ENCODE data around the gene PPP1R1A.

Gene PPP1R1A

DNA sequence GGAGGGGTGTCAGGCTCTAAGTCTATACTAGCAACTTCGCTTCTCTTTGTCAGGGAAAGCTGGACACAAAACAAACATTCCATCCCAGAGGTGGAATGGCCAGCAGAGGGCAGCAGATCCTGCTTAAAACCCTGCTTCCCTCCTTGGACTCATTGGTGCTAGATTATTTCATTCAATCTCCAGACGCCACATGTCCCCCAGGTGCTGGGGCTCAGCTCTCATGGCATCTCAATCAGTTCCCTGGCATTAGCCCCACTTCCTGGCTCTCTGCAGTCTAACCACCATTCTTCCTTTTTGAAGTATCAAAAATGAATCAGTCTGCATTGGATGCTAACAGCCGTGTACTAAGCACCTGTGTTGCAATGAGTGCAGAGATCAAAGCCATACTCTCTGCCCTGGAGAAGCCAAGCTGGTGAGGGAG, 8.1 kb upstream of the PPP1R1A start:
- Histone ChIP-seq H2BK12ac (ENCODE audit: low read length) (no peak overlapping the region), H4K91ac (ENCODE audit: low read depth, low read length, poor library complexity) (no peak overlapping the region), H3K27ac (replicated peaks; ENCODE audit: low read length) (no peak overlapping the region), H3K4me1 (ENCODE audit: control insufficient read depth in 2 of 2, insufficient read depth in 1 of 2, low read depth in 1 of 2, low read length in 2 of 2) (peaks cover 0 to 2% of the 10 kb centered on the region in 2 donors), H3K79me1 (ENCODE audit: low read depth, low read length) (no peaks in the 10 kb centered on the region), H3K14ac (ENCODE audit: low read length) (no peak overlapping the region), H3K4ac (ENCODE audit: low read length) (no peak overlapping the region), H2AFZ (ENCODE audit: low read length) (no peak overlapping the region), H4K8ac (ENCODE audit: low read depth, low read length) (no peak overlapping the region), H2AK5ac (ENCODE audit: low read depth, low read length) (no peak overlapping the region), H2BK120ac (ENCODE audit: low read depth, low read length) (no peak overlapping the region), H3K9ac (ENCODE audit: low read depth, low read length, poor library complexity) (no peak overlapping the region), H2BK5ac (ENCODE audit: low read length) (no peak overlapping the region), H3K18ac (ENCODE audit: low read length) (no peak overlapping the region), H3K36me3 (replicated peaks in 1 of 2; ENCODE audit: control insufficient read depth in 2 of 2, insufficient read depth in 2 of 2, low read length in 2 of 2) (no peaks in the 10 kb centered on the region), H3K27me3 (ENCODE audit: control insufficient read depth in 3 of 3, insufficient read depth in 3 of 3, low read depth in 1 of 3, low read length in 3 of 3) (peaks cover 0 to 8% (median 0%) of the 10 kb centered on the region in 3 experiments), H3K4me2 (ENCODE audit: insufficient read depth, low read length, poor library complexity, severe bottlenecking) (no peak overlapping the region), H3K4me3 (ENCODE audit: low read length in 2 of 2) (no peak overlapping the region), H3K23ac (ENCODE audit: low read depth, low read length, poor library complexity) (no peak overlapping the region), H2BK15ac (ENCODE audit: low read length) (no peak overlapping the region), H3K9me3 (replicated peaks in 1 of 2; ENCODE audit: control insufficient read depth in 2 of 2, insufficient read depth in 1 of 2, low read depth in 1 of 2, low read length in 2 of 2) (no peaks in the 10 kb centered on the region)
- peak; percentile 79 for DNase-seq (ENCODE audit: low spot score)
- WGBS, 2 donors (ENCODE audit: extremely low coverage in 2 of 2, insufficient read length in 2 of 2, insufficient replicate concordance in 1 of 2), result no CpG with 5 or more reads among the region's 3 CpGs

DNA sequence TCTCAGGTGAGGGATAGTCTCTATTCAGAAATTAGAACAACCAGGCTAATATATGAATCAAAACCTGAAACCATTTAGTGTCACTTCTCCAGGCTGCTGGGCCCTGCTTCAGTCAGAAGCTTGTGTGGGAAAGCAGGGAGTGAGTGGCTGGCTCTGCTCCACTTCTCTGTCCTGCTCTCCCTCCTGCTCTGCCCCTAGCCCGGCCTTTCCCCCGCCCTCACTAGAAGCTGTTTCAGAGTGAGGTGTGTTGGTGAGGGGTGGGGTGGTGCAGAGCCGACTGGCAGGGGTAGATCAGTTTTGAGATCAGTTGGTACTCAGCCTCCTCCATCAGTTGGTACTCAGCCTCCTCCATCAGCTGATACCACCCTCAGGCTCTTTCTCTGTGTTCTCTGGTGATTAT, 7.0 kb upstream of the PPP1R1A start:
- Histone ChIP-seq H3K14ac (ENCODE audit: low read length) (no peak overlapping the region), H3K36me3 (replicated peaks in 1 of 2; ENCODE audit: control insufficient read depth in 2 of 2, insufficient read depth in 2 of 2, low read length in 2 of 2) (no peaks in the 10 kb centered on the region), H2AK5ac (ENCODE audit: low read depth, low read length) (no peak overlapping the region), H4K8ac (ENCODE audit: low read depth, low read length) (no peak overlapping the region), H2BK15ac (ENCODE audit: low read length) (no peak overlapping the region), H2AFZ (ENCODE audit: low read length) (no peak overlapping the region), H2BK120ac (ENCODE audit: low read depth, low read length) (no peak overlapping the region), H3K4me3 (ENCODE audit: low read length in 2 of 2) (no peak overlapping the region), H3K9ac (ENCODE audit: low read depth, low read length, poor library complexity) (no peak overlapping the region), H2BK12ac (ENCODE audit: low read length) (no peak overlapping the region), H3K9me3 (replicated peaks in 1 of 2; ENCODE audit: control insufficient read depth in 2 of 2, insufficient read depth in 1 of 2, low read depth in 1 of 2, low read length in 2 of 2) (no peaks in the 10 kb centered on the region), H2BK5ac (ENCODE audit: low read length) (no peak overlapping the region), H3K79me1 (ENCODE audit: low read depth, low read length) (no peaks in the 10 kb centered on the region), H3K27ac (replicated peaks; ENCODE audit: low read length) (no peak overlapping the region), H3K4me1 (ENCODE audit: control insufficient read depth in 2 of 2, insufficient read depth in 1 of 2, low read depth in 1 of 2, low read length in 2 of 2) (peaks cover 0 to 2% of the 10 kb centered on the region in 2 donors), H3K4ac (ENCODE audit: low read length) (no peak overlapping the region), H3K18ac (ENCODE audit: low read length) (no peak overlapping the region), H4K91ac (ENCODE audit: low read depth, low read length, poor library complexity) (no peak overlapping the region), H3K4me2 (ENCODE audit: insufficient read depth, low read length, poor library complexity, severe bottlenecking) (no peak overlapping the region), H3K23ac (ENCODE audit: low read depth, low read length, poor library complexity) (no peak overlapping the region), H3K27me3 (ENCODE audit: control insufficient read depth in 3 of 3, insufficient read depth in 3 of 3, low read depth in 1 of 3, low read length in 3 of 3) (peaks cover 0 to 18% (median 0%) of the 10 kb centered on the region in 3 experiments)
- no peak for DNase-seq (ENCODE audit: low spot score)
- WGBS, 2 donors (ENCODE audit: extremely low coverage in 2 of 2, insufficient read length in 2 of 2, insufficient replicate concordance in 1 of 2), result no CpG with 5 or more reads among the region's 3 CpGs

DNA sequence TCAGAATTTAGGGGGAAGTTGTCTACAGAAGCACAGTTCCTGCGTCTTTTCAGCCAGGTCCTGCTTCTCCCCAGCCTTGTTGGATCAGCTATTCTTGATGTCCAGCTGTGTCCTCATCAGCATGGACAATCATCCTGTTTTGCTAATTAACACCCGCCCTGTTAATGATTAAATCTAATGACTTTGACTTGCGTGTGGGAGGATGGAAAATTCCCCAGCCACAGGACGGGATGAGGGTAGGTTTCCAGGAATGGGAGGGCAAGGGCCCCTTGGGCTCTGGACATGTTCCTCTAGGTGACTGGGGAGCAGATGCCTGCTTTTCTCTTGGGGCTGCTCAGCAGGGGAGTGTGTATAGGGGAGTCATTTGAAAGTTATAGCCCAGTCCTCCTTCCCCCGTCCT, 5.3 kb upstream of the PPP1R1A start:
- Histone ChIP-seq H2BK120ac (ENCODE audit: low read depth, low read length) (no peak overlapping the region), H3K4me1 (ENCODE audit: control insufficient read depth in 2 of 2, insufficient read depth in 1 of 2, low read depth in 1 of 2, low read length in 2 of 2) (peaks cover 0 to 4% of the 10 kb centered on the region in 2 donors), H3K4ac (ENCODE audit: low read length) (no peak overlapping the region), H3K79me1 (ENCODE audit: low read depth, low read length) (no peaks in the 10 kb centered on the region), H3K4me3 (ENCODE audit: low read length in 2 of 2) (no peak overlapping the region), H3K14ac (ENCODE audit: low read length) (no peak overlapping the region), H2BK12ac (ENCODE audit: low read length) (no peak overlapping the region), H2AFZ (ENCODE audit: low read length) (no peak overlapping the region), H2BK5ac (ENCODE audit: low read length) (no peak overlapping the region), H3K36me3 (replicated peaks in 1 of 2; ENCODE audit: control insufficient read depth in 2 of 2, insufficient read depth in 2 of 2, low read length in 2 of 2) (no peaks in the 10 kb centered on the region), H4K91ac (ENCODE audit: low read depth, low read length, poor library complexity) (no peak overlapping the region), H3K9me3 (replicated peaks in 1 of 2; ENCODE audit: control insufficient read depth in 2 of 2, insufficient read depth in 1 of 2, low read depth in 1 of 2, low read length in 2 of 2) (no peaks in the 10 kb centered on the region), H3K27me3 (ENCODE audit: control insufficient read depth in 3 of 3, insufficient read depth in 3 of 3, low read depth in 1 of 3, low read length in 3 of 3) (peaks cover 0 to 36% (median 8%) of the 10 kb centered on the region in 3 experiments), H2BK15ac (ENCODE audit: low read length) (no peak overlapping the region), H3K4me2 (ENCODE audit: insufficient read depth, low read length, poor library complexity, severe bottlenecking) (no peak overlapping the region), H3K18ac (ENCODE audit: low read length) (no peak overlapping the region), H4K8ac (ENCODE audit: low read depth, low read length) (no peak overlapping the region), H3K9ac (ENCODE audit: low read depth, low read length, poor library complexity) (no peak overlapping the region), H2AK5ac (ENCODE audit: low read depth, low read length) (no peak overlapping the region), H3K23ac (ENCODE audit: low read depth, low read length, poor library complexity) (no peak overlapping the region), H3K27ac (replicated peaks; ENCODE audit: low read length) (no peak overlapping the region)
- WGBS, 2 donors (ENCODE audit: extremely low coverage in 2 of 2, insufficient read length in 2 of 2, insufficient replicate concordance in 1 of 2), result no CpG with 5 or more reads among the region's 5 CpGs
- no peak for DNase-seq (ENCODE audit: low spot score)

DNA sequence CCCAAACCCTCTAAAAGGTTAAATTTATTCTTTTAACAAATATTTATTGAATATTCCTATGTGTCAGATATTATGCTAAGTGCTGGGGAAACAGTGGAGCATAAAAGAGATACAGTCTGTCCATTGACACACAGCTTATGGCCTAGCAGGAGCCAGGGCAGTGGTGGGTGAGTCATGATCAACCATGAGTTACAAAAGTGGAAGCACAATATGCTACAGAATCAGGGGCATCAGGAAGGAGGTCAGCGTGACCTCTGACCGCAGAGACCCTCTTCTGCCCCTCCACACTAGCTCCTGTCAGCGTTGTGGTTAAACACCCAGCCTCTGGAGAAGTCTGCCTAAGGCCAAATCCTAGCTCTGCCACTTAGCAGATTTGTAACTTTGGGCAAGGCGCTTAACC, 4.7 kb upstream of the PPP1R1A start:
- H4K91ac ChIP-seq (ENCODE audit: low read depth, low read length, poor library complexity), result no peak overlapping the region
- peaks cover 0 to 4% of the 10 kb centered on the region in 2 donors for H3K4me1 ChIP-seq (ENCODE audit: control insufficient read depth in 2 of 2, insufficient read depth in 1 of 2, low read depth in 1 of 2, low read length in 2 of 2)
- H4K8ac ChIP-seq (ENCODE audit: low read depth, low read length), result no peak overlapping the region
- no peak overlapping the region for H2BK15ac ChIP-seq (ENCODE audit: low read length)
- H2AFZ ChIP-seq (ENCODE audit: low read length), result no peak overlapping the region
- no peak overlapping the region for H2BK120ac ChIP-seq (ENCODE audit: low read depth, low read length)
- WGBS, 2 donors (ENCODE audit: extremely low coverage in 2 of 2, insufficient read length in 2 of 2, insufficient replicate concordance in 1 of 2), result no CpG with 5 or more reads among the region's 4 CpGs
- no peak overlapping the region for H2AK5ac ChIP-seq (ENCODE audit: low read depth, low read length)
- no peak overlapping the region for H3K9ac ChIP-seq (ENCODE audit: low read depth, low read length, poor library complexity)
- H3K18ac ChIP-seq (ENCODE audit: low read length), result no peak overlapping the region
- H3K27ac ChIP-seq (replicated peaks; ENCODE audit: low read length), result no peak overlapping the region
- no peak overlapping the region for H3K4me3 ChIP-seq (ENCODE audit: low read length in 2 of 2)
- no peak overlapping the region for H2BK12ac ChIP-seq (ENCODE audit: low read length)
- H3K23ac ChIP-seq (ENCODE audit: low read depth, low read length, poor library complexity), result no peak overlapping the region
- no peaks in the 10 kb centered on the region for H3K9me3 ChIP-seq (replicated peaks in 1 of 2; ENCODE audit: control insufficient read depth in 2 of 2, insufficient read depth in 1 of 2, low read depth in 1 of 2, low read length in 2 of 2)
- peaks cover 0 to 39% (median 8%) of the 10 kb centered on the region in 3 experiments for H3K27me3 ChIP-seq (ENCODE audit: control insufficient read depth in 3 of 3, insufficient read depth in 3 of 3, low read depth in 1 of 3, low read length in 3 of 3)
- DNase-seq (ENCODE audit: low spot score), result no peak
- no peak overlapping the region for H3K14ac ChIP-seq (ENCODE audit: low read length)
- no peaks in the 10 kb centered on the region for H3K36me3 ChIP-seq (replicated peaks in 1 of 2; ENCODE audit: control insufficient read depth in 2 of 2, insufficient read depth in 2 of 2, low read length in 2 of 2)
- H3K4ac ChIP-seq (ENCODE audit: low read length), result no peak overlapping the region
- no peak overlapping the region for H2BK5ac ChIP-seq (ENCODE audit: low read length)
- H3K79me1 ChIP-seq (ENCODE audit: low read depth, low read length), result no peaks in the 10 kb centered on the region
- no peak overlapping the region for H3K4me2 ChIP-seq (ENCODE audit: insufficient read depth, low read length, poor library complexity, severe bottlenecking)
